ENCODE data around the gene PPFIBP2. TPM values are rescaled to one million over a fixed set of nuclear protein-coding genes. Genes with fewer than 3 reads are reported as not detected.
A peak's percentile ranks its signal among the peaks of the same experiment; 100 is the strongest.

Gene PPFIBP2
- polyA plus RNA-seq, 1 experiment: 20.6 TPM

DNA sequence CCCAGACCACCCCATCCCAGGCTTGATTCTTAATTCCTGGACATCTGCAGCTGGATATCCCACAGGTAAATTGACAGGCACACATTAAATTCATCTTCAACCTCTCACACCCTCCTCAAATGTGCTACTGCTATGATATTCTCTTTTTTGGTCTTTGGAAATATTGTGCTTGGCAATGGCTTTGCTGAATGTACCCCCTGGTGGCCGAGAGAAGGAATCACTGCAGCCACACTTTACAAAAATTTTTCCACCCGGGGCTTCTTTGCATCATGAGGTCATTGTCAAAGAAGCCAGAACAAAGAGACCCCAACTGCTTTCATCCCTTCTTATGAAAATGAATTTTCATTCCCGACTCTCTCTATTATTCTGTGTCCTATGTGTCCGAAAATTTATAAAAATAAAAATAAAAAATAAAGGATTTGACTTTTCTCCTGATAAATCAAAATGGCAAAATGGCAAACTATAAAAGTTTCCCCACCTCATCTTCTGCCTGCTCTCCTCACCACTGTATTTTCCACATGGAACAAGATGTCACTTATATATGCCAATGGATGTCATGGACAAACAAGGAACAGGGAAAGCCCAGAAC, 174.5 kb downstream of the PPFIBP2 start:
- Histone ChIP-seq H3K27me3 (ENCODE audit: control insufficient read depth, insufficient read depth, low read length) (no peaks in the 10 kb centered on the region; the same call in 1 of the 2 replicates), H3K4me3 (ENCODE audit: low read depth, low read length) (no peak overlapping the region), H3K36me3 (ENCODE audit: control insufficient read depth, insufficient read depth, low read length) (no peaks in the 10 kb centered on the region)
- no peak for DNase-seq (ENCODE audit: low read depth)
- ChIA-PET POLR2A (no interaction called here), CTCF (interaction anchor here (0.7 to 2.4 kb wide), 16 partner anchors 9 to 731 kb away, joined by 3 to 18 read pairs (median 4); no protein-coding TSS in a partner anchor)
- TF ChIP-seq CTCF (IDR thresholded peaks at IDR 0.05; ENCODE audit: insufficient read depth, low read depth, low read length): peak; percentile 91

GRCh38 chr11:7689239-7689638, 175.4 kb downstream of the PPFIBP2 start:
- no peak overlapping the region for H3K4me3 ChIP-seq (ENCODE audit: low read depth, low read length)
- no peaks in the 10 kb centered on the region for H3K27me3 ChIP-seq (ENCODE audit: control insufficient read depth, insufficient read depth, low read length)
- no peaks in the 10 kb centered on the region for H3K36me3 ChIP-seq (ENCODE audit: control insufficient read depth, insufficient read depth, low read length)
- ChIA-PET CTCF (interaction anchor here (0.6 to 1.9 kb wide), 9 partner anchors 12 to 1263 kb away, joined by 3 to 7 read pairs (median 3); no protein-coding TSS in a partner anchor), POLR2A (no interaction called here)
- no peak for DNase-seq (ENCODE audit: low read depth)
- TF ChIP-seq CTCF (IDR thresholded peaks at IDR 0.05; ENCODE audit: insufficient read depth, low read depth, low read length): no peak

DNA sequence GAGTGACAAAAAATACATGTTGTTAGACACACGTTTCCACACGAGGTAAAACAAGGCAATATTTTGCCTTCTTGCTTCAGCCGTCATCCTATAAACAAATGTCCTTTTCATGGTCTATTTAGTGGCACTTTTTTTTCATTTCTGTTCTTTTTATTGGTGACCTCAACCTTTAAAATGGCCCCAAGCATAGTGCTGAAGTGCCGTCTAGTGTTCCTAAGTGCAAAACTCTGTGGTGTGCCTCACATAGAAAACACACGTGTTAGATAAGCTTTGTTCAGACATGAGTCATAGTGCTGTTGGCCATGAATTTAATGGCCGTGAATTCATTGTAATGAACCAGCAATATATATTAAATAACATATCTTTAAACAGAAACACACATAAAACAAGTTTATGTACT, 176.8 kb downstream of the PPFIBP2 start:
- TF ChIP-seq CTCF (IDR thresholded peaks at IDR 0.05; ENCODE audit: insufficient read depth, low read depth, low read length): no peak
- DNase-seq (ENCODE audit: low read depth): no peak
- Histone ChIP-seq H3K27me3 (ENCODE audit: control insufficient read depth, insufficient read depth, low read length) (no peaks in the 10 kb centered on the region), H3K4me3 (ENCODE audit: low read depth, low read length) (no peak overlapping the region), H3K36me3 (ENCODE audit: control insufficient read depth, insufficient read depth, low read length) (no peaks in the 10 kb centered on the region)
- ChIA-PET POLR2A (no interaction called here), CTCF (interaction anchor here (0.8 to 3.3 kb wide), 10 partner anchors 9 to 593 kb away, joined by 3 to 12 read pairs (median 6); partner anchors contain the start of gene EIF3F)

DNA sequence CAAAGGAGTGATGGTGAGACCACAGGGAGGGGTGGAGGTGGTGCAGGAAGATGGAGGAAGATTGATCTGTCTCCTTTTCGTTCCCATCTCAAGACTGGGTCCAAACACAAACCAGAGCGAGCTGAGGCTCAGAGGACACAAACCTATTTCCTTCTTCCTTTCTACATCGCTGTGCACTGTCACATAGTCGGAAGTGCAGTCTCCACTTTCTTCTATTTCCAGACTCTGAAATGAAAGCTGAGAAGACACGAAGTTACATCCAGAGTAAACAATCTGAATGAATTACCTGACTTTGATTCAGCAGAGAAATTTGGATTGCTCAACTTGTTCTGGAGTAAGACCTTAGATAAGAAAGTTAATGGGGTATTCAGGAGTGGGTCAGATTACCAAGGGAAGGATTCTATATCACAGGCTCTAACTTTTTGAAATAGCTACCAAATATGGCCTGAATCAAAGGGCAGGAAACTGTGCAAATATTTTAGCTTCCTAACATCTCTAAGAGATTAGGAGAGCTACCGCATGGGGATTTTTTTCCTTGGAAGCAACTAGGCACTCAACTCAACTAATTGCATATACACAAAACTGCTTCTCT, 178.1 kb downstream of the PPFIBP2 start:
- DNase-seq (ENCODE audit: low read depth): no peak
- Histone ChIP-seq H3K27me3 (ENCODE audit: control insufficient read depth, insufficient read depth, low read length) (no peaks in the 10 kb centered on the region), H3K36me3 (ENCODE audit: control insufficient read depth, insufficient read depth, low read length) (no peaks in the 10 kb centered on the region), H3K4me3 (ENCODE audit: low read depth, low read length) (no peak overlapping the region)
- POLR2A ChIA-PET: no interaction called here
- CTCF ChIA-PET: interaction anchor here (0.7 to 3.3 kb wide), 13 partner anchors 11 to 594 kb away, joined by 3 to 12 read pairs (median 5); partner anchors contain the start of genes CYB5R2 and PPFIBP2
- TF ChIP-seq CTCF (IDR thresholded peaks at IDR 0.05; ENCODE audit: insufficient read depth, low read depth, low read length): no peak

DNA sequence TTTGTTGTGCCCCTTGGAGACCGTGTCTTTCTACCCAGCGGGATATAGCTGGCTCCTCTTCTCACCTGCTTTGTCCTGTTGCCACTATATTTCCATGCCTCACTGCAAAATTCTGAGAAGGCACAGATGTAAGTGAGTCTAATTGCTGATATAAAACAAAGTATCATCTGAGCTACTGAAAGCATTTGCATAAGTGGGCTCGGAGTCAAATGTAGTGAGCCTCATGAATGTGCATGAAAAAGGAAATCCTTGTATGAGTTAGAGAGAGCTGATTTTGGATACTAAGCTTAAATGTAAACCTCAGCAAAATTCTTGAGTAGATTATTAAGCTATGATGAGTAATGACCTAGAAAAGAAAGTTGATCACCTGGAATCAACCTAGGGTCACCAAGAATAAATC, 178.6 kb downstream of the PPFIBP2 start:
- no peak for TF ChIP-seq CTCF (IDR thresholded peaks at IDR 0.05; ENCODE audit: insufficient read depth, low read depth, low read length)
- POLR2A ChIA-PET: no interaction called here
- CTCF ChIA-PET: interaction anchor here (0.7 to 3.3 kb wide), 12 partner anchors 11 to 595 kb away, joined by 3 to 12 read pairs (median 6); partner anchors contain the start of genes CYB5R2 and PPFIBP2

More for the DNA sequence above, 178.6 kb downstream of the PPFIBP2 start:
- no peaks in the 10 kb centered on the region for H3K27me3 ChIP-seq (ENCODE audit: control insufficient read depth, insufficient read depth, low read length)
- no peak overlapping the region for H3K4me3 ChIP-seq (ENCODE audit: low read depth, low read length)
- no peak for DNase-seq (ENCODE audit: low read depth)
- no peaks in the 10 kb centered on the region for H3K36me3 ChIP-seq (ENCODE audit: control insufficient read depth, insufficient read depth, low read length)
